GM12874 (cell line): ENCODE results near the gene WDR19.

Experiments used
- TF ChIP-seq, protein P1 (sequence below): IDR thresholded peaks from 2 replicates; pipeline ENCODE4 v1.5.1; 2011; ENCODE audit warnings: low read depth, mild to moderate bottlenecking, control low read depth, low read length, moderate library complexity; ENCODE audit not compliant: insufficient read depth

WDR19 gene

DNA sequence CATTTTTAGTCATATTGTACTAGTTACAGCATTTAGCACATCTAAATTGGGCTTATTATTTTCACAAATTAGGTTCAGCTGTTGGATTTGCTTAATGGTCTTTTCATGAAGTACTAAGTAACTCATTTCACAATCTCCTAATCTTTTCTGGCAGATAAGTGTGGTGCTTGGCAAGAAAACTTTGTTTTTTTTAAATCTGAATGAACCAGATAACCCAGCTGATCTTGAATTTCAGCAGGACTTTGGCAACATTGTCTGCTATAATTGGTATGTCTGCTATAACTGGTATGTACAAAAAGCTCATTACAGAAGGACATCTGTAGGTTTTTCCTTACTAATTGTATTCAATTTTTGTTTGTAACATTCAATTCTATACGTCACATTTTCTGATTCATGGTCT is 22.7 kb downstream of the WDR19 start:
- TF ChIP-seq, protein P1, sequence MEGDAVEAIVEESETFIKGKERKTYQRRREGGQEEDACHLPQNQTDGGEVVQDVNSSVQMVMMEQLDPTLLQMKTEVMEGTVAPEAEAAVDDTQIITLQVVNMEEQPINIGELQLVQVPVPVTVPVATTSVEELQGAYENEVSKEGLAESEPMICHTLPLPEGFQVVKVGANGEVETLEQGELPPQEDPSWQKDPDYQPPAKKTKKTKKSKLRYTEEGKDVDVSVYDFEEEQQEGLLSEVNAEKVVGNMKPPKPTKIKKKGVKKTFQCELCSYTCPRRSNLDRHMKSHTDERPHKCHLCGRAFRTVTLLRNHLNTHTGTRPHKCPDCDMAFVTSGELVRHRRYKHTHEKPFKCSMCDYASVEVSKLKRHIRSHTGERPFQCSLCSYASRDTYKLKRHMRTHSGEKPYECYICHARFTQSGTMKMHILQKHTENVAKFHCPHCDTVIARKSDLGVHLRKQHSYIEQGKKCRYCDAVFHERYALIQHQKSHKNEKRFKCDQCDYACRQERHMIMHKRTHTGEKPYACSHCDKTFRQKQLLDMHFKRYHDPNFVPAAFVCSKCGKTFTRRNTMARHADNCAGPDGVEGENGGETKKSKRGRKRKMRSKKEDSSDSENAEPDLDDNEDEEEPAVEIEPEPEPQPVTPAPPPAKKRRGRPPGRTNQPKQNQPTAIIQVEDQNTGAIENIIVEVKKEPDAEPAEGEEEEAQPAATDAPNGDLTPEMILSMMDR = no peak

DNA sequence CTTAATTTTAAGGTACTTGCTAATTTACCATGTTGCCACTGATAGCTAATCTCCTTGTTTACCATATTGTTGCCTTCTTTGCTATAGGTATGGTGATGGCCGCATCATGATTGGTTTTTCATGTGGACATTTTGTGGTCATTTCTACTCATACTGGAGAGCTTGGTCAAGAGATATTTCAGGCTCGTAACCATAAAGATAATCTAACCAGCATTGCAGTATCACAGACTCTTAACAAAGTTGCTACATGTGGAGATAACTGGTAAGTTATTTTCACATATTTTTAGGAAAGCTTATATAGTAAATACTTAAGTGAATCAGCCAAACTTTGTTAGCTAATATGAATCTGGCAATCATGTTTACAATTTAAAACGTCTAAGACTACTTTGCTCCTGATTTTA is 23.1 kb downstream of the WDR19 start:
- TF ChIP-seq, protein P1 = no peak

DNA sequence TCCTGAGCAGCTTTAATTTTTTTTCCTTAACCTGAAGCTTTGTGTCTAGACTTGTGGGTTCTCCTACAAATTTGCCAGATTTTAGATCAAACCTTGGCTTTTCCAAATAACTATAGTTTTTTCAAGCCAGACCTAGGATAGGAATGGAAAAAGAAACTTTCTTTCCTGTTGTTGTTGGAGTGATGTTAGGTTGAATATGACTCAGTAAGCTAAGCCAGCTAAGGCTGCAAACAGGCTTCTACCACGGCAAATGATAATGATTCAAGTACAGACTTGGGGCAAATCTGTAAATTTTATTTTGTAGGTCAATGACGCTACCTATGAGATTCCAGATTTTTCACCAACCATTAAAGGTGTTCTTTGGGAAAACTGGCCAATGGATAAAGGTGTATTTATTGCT is 45.6 kb downstream of the WDR19 start:
- TF ChIP-seq, protein P1 = no peak

DNA sequence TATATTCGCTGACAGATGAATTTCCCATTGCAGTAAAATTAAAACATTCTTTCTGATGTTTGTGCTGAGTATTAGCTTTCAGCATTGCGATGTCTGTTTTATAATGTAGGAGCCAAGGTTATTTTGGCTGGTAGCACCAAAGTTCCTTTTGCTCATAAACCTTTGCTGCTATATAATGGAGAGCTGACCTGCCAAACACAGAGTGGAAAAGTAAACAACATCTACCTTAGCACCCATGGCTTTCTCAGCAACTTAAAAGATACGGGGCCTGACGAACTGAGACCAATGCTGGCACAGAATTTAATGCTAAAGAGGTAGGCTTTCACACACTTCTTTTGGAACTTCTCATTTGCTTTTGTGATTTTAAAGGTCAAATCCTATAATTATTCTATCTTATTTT is 46.0 kb downstream of the WDR19 start:
- TF ChIP-seq, protein P1 = no peak

DNA sequence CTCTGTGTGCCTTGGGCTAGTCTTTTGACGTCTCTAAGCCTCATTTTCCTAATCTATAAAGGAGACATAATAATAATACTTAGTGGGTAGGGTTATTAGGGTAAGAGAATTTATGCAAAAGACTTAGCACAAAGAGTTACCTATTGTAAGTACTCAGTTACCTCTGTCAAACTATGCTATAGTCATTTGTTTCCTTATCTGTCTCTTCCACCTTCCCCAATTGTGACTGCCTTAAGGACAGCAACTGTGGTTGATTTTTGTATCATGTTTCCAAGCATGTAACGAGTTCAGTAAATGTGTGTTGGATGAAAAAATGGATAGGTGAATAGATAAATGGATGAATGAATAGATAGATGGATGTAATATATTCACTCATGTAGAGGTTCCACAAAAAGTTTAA is 48.1 kb downstream of the WDR19 start:
- TF ChIP-seq, protein P1 = no peak

DNA sequence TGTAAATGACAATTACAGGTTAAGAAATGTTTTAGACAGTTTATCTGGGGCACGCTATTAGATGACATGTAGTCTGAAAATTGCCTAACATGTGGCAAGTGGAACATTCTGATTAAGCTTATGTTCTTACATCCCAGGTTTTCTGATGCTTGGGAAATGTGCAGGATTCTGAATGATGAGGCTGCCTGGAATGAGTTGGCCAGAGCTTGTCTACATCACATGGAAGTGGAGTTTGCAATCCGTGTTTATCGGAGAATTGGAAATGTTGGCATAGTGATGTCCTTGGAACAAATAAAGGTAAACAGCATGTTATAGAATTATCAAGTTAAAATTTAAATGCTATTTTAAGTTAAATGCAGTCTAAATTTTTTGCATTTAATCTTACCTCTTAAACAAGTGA is 49.3 kb downstream of the WDR19 start:
- TF ChIP-seq, protein P1 = no peak

DNA sequence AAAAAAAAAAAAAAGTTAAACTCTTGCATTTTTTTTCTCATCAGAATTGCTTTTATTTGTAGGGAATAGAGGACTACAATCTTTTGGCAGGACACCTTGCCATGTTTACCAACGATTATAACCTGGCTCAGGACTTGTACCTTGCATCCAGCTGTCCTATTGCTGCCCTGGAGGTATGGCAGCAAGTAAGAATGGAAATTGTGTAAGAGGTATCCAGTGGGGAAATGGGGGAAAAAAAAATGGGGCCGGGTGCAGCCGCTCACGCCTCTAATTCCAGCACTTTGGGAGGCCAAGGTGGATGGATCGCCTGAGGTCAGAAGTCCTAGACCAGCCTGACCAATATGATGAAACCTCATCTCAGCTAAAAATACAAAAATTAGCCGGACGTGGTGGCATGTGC is 49.8 kb downstream of the WDR19 start:
- TF ChIP-seq, protein P1 = no peak

DNA sequence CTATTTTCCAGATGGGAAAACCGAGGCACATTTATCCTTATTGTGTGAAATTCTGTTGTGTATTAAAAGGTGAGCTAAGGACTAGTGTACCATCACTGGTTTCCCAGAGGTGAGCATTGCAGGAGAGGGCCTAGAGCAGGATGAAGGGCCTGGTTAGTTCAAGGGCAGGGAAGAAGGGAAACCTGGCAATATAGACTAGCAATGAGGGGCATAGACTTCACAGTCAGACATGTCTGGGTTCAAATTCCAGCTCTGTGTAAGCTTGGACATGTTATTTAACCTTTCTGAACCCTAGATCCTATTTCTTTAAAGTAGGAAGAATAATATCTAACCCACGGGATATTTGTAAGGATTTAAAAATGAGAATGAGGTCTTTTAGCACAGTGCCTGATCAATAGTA is 50.8 kb downstream of the WDR19 start:
- TF ChIP-seq, protein P1 = no peak
